IMR-90 (cell line): Measurements from ENCODE around the gene KLHL11. TPM values are rescaled to one million over a fixed set of nuclear protein-coding genes. Genes with fewer than 3 reads are reported as not detected.

ENCODE experiments used
- ATAC-seq: fragments of 200-7000 bp; cut with Tn5 transposase; 2 replicates; pipeline ENCODE4 v1.9.1; 2020; ENCODE audit warnings: low read depth, mild to moderate bottlenecking, moderate library complexity
- BruUV-seq: library from RNA; stranded (reverse); fragments of 400-500 nt; replicated peaks from 2 replicates; lab custom pipeline; 2021; lab: Mats Ljungman, UMichigan
- CTCF ChIA-PET: fragments of 300-600 bp; formaldehyde crosslinking; extraction: SDS; loops from one replicate; lab custom pipeline; 2021; ENCODE audit warnings: antibody characterized with exemption; lab: Yijun Ruan, JAX
- POLR2A ChIA-PET: fragments of 300-600 bp; sonication (Branson Sonifier 250); formaldehyde crosslinking; loops from one replicate; lab custom pipeline; 2022; ENCODE audit warnings: antibody characterized with exemption; ENCODE audit not compliant: unreplicated experiment; lab: Charles Lee
- DNase-seq: peaks from one replicate; pipeline ENCODE4 v3.0.0; 2013
- H2AFZ ChIP-seq: replicated peaks from 2 replicates; pipeline ENCODE3; 2013; ENCODE audit warnings: low read length, mild to moderate bottlenecking; ENCODE audit not compliant: poor library complexity
- H2AK5ac ChIP-seq: 2 replicates; pipeline ENCODE4 v1.6.1; 2013; ENCODE audit warnings: low read depth, low read length, inconsistent platforms
- H2AK9ac ChIP-seq: replicated peaks from 2 replicates; pipeline ENCODE3; 2013; ENCODE audit warnings: mild to moderate bottlenecking, low read depth, low read length, moderate library complexity; ENCODE audit not compliant: poor library complexity
- H2BK120ac ChIP-seq: 2 replicates; pipeline ENCODE4 v1.6.1; 2013; ENCODE audit warnings: low read depth, low read length, inconsistent platforms
- H2BK15ac ChIP-seq: 3 replicates; pipeline ENCODE4 v1.6.1; 2013; ENCODE audit warnings: low read depth, low read length, inconsistent platforms
- H2BK20ac ChIP-seq: 2 replicates; pipeline ENCODE4 v1.6.1; 2013; ENCODE audit warnings: low read depth, mild to moderate bottlenecking, inconsistent platforms, low read length, moderate library complexity
- H2BK5ac ChIP-seq: 2 replicates; pipeline ENCODE4 v1.6.1; 2013; ENCODE audit warnings: mild to moderate bottlenecking, low read depth, low read length, inconsistent platforms; ENCODE audit not compliant: poor library complexity, severe bottlenecking
- H3K14ac ChIP-seq: replicated peaks from 2 replicates; pipeline ENCODE4 v1.6.1; 2013; ENCODE audit warnings: low read depth, low read length, inconsistent platforms
- H3K18ac ChIP-seq: 2 replicates; pipeline ENCODE4 v1.6.1; 2013; ENCODE audit warnings: low read depth, low read length, control low read depth
- H3K23ac ChIP-seq: 2 replicates; pipeline ENCODE4 v1.6.1; 2013; ENCODE audit warnings: low read depth, low read length, inconsistent platforms
- H3K27ac ChIP-seq: 2 replicates; pipeline ENCODE4 v1.5.1; 2013; ENCODE audit warnings: mild to moderate bottlenecking, control low read depth, low read length; ENCODE audit not compliant: insufficient read depth
- H3K27me3 ChIP-seq: 2 replicates; pipeline ENCODE4 v1.6.1; 2013; ENCODE audit warnings: low read length; ENCODE audit not compliant: control insufficient read depth, insufficient read depth
- H3K36me3 ChIP-seq: 2 replicates; pipeline ENCODE4 v1.6.1; 2013; ENCODE audit warnings: low read length, mixed read lengths; ENCODE audit not compliant: control insufficient read depth, insufficient read depth
- H3K4ac ChIP-seq: 2 replicates; pipeline ENCODE4 v1.6.1; 2013; ENCODE audit warnings: low read depth, low read length, inconsistent platforms
- H3K4me1 ChIP-seq: 2 replicates; pipeline ENCODE4 v1.6.1; 2013; ENCODE audit warnings: low read length, mixed read lengths; ENCODE audit not compliant: control insufficient read depth, insufficient read depth
- H3K4me2 ChIP-seq: 2 replicates; pipeline ENCODE4 v1.6.1; 2013; ENCODE audit warnings: low read depth, mild to moderate bottlenecking, control low read depth, low read length, moderate library complexity
- H3K4me3 ChIP-seq: 2 replicates; pipeline ENCODE4 v1.5.1; 2013; ENCODE audit warnings: low read depth, mild to moderate bottlenecking, control low read depth, low read length, moderate library complexity; ENCODE audit not compliant: insufficient read depth
- H3K56ac ChIP-seq: 2 replicates; pipeline ENCODE4 v1.6.1; 2013; ENCODE audit warnings: low read length, inconsistent platforms; ENCODE audit not compliant: insufficient read depth; ENCODE audit errors: extremely low read depth
- H3K79me1 ChIP-seq, 2 experiments: 2 replicates each; pipeline ENCODE4 v1.6.1; 2013; ENCODE audit warnings: low read length in 2 of 2, inconsistent platforms in 1 of 2, low read depth in 1 of 2
- H3K9ac ChIP-seq: 2 replicates; pipeline ENCODE4 v1.6.1; 2013; ENCODE audit warnings: low read depth, low read length, control low read depth
- H3K9me1 ChIP-seq: 2 replicates; pipeline ENCODE4 v1.6.1; 2013; ENCODE audit warnings: low read length, inconsistent platforms; ENCODE audit not compliant: insufficient read depth
- H3K9me3 ChIP-seq: 2 replicates; pipeline ENCODE4 v1.6.1; 2013; ENCODE audit warnings: low read length; ENCODE audit not compliant: control insufficient read depth, insufficient read depth
- H4K20me1 ChIP-seq: 2 replicates; pipeline ENCODE4 v1.6.1; 2013; ENCODE audit warnings: low read length, inconsistent platforms; ENCODE audit not compliant: insufficient read depth
- H4K5ac ChIP-seq: 2 replicates; pipeline ENCODE4 v1.6.1; 2013; ENCODE audit warnings: mild to moderate bottlenecking, low read depth, low read length, control low read depth
- H4K8ac ChIP-seq, 2 experiments: 2 replicates each; pipeline ENCODE4 v1.6.1; 2013; ENCODE audit warnings: low read depth in 2 of 2, low read length in 2 of 2, control low read depth in 1 of 2, inconsistent platforms in 1 of 2
- H4K91ac ChIP-seq: 2 replicates; pipeline ENCODE4 v1.6.1; 2013; ENCODE audit warnings: low read depth, low read length, inconsistent platforms; ENCODE audit not compliant: insufficient read depth
- BHLHE40 ChIP-seq: fragments of 150-350 bp; IDR thresholded peaks from 2 replicates; pipeline ENCODE4 v1.6.1; 2016; ENCODE audit warnings: mild to moderate bottlenecking, low read depth, low read length
- CHD1 ChIP-seq: IDR thresholded peaks from 2 replicates; pipeline ENCODE4 v1.6.1; 2012; ENCODE audit warnings: low read depth, low read length, improper control_type of control experiment
- MAZ ChIP-seq: IDR thresholded peaks from 2 replicates; pipeline ENCODE4 v1.6.1; 2012; ENCODE audit warnings: low read depth, mild to moderate bottlenecking, low read length, improper control_type of control experiment, moderate library complexity, borderline replicate concordance
- NFE2L2 ChIP-seq: fragments of 150-350 bp; IDR thresholded peaks from 2 replicates; pipeline ENCODE4 v1.6.1; 2016; ENCODE audit warnings: low read depth, mild to moderate bottlenecking, low read length
- SMC3 ChIP-seq: fragments of 150-350 bp; IDR thresholded peaks from 2 replicates; pipeline ENCODE4 v1.6.1; 2016; ENCODE audit warnings: low read depth, mild to moderate bottlenecking, antibody characterized with exemption, low read length, moderate library complexity
- WGBS, 2 experiments: methylation state at CpG; one replicate each; pipeline versions ENCODE4 v1.1.5 to v1.1.7; 2013; ENCODE audit warnings: missing lambda C conversion rate in 2 of 2; ENCODE audit not compliant: insufficient read length in 1 of 2; ENCODE audit errors: extremely low coverage in 2 of 2; 5-methylcytosine and 5-hydroxymethylcytosine counted together
- dilution Hi-C: fragments of 300-500 bp; cut with HindIII; formaldehyde crosslinking; loops from one replicate; pipeline ENCODE4 v1.14.3; 2018; ENCODE audit warnings: low sequenced_read_pairs; ENCODE audit not compliant: unreplicated experiment
- in situ Hi-C: fragments of 300-500 bp; cut with MboI; formaldehyde crosslinking; loops from 3 replicates; pipeline ENCODE4 v1.14.3; 2019; ENCODE audit warnings: low sequenced_read_pairs, inconsistent platforms, mixed read lengths
- intact Hi-C: fragments of 100-400 bp; cut with micrococcal nuclease; formaldehyde crosslinking; loops from 2 replicates; pipeline ENCODE4 v1.10.0; 2022
- polyA plus RNA-seq, 3 experiments: library from polyadenylated mRNA; depleted of rRNA; stranded (reverse); fragments of >200 nt; gene quantifications; 2 replicates each; pipeline ENCODE4 v1.2.3, GENCODE V29; 2012; ENCODE audit warnings: low replicate concordance in 1 of 3
- total RNA-seq: library from RNA; depleted of rRNA; stranded (reverse); fragments of >200 nt; gene quantifications from 2 replicates; pipeline ENCODE4 v1.2.3, GENCODE V29; 2012
- TF ChIP-seq, protein P1 (sequence below): conservative IDR thresholded peaks from 2 replicates; pipeline ENCODE4 v1.5.1; 2012; ENCODE audit warnings: mild to moderate bottlenecking, low read depth, low read length, improper control_type of control experiment

Gene KLHL11
- total and polyA plus RNA-seq, 2 of the 4 experiments (the other 2 are of a cell fraction) = 4.1 to 38.5 TPM

DNA sequence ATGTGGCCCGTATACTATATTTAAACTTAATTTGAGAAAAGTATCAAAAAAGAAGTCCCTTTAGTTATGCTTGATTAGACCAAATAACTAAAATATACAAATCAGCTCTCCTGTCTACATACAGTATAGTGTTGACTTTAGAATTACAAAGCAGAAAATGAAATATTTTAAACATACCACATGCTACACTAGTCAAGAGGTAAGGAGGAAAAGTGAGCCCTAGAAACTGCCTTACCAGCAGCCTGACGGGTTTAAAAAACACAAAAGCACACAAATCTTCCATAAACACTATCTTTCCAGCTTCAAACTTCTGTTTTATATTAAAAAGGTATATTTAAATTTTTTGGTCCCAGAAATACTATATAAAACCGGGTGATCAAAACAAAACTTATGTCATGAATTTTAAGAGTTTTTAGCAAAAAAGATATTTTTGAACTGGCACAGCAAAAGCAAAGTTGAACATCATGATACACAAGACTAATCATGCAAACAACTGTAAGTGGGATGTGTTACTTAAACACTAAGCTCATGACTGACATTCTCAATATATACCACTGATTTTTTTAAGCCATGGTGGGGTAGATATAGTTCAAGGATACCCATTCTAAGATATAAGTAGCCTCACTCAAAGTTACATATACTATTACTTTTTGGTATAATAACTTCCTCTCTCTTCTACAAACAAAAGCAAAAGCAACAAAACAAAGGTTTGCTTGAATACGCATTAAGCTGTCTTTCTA lies 15.8 kb downstream of the KLHL11 start:
- Histone ChIP-seq H4K8ac (no peak overlapping the region), H2BK5ac (no peak overlapping the region), H3K4me1 (0 out of 2 replicates have a peak, but pooled peaks cover 2% of the 10 kb centered on the region), H3K9me1 (peaks cover 9% of the 10 kb centered on the region), H4K20me1 (peaks cover 33% of the 10 kb centered on the region), H3K27me3 (no peaks in the 10 kb centered on the region), H2BK20ac (no peak overlapping the region), H3K27ac (no peak overlapping the region), H3K14ac (no peak overlapping the region), H3K9ac (no peak overlapping the region), H2BK120ac (no peak overlapping the region), H3K4ac (no peak overlapping the region), H3K9me3 (no peaks in the 10 kb centered on the region), H3K23ac (no peak overlapping the region), H2BK15ac (no peak overlapping the region), H3K56ac (no peak overlapping the region), H4K91ac (no peak overlapping the region), H2AK9ac (no peak overlapping the region), H3K4me3 (no peak overlapping the region), H3K36me3 (peaks cover 13% of the 10 kb centered on the region), H3K4me2 (no peak overlapping the region), H4K5ac (no peak overlapping the region), H2AFZ (no peak overlapping the region), H3K79me1 (peaks cover 24 to 51% of the 10 kb centered on the region in 2 experiments), H2AK5ac (no peak overlapping the region), H3K18ac (no peak overlapping the region)
- intact Hi-C loops (no loop called here), in situ Hi-C loops (no loop called here), dilution Hi-C loops (no loop called here)
- no TSS peak for BruUV-seq
- no peak for DNase-seq
- ChIA-PET CTCF (interaction anchor here (0.8 to 2.0 kb wide), 2 partner anchors 9 to 14 kb away, joined by 3 to 6 read pairs; no protein-coding TSS in a partner anchor), POLR2A (interaction anchor here (0.6 kb wide), 1 partner anchor 117 kb away, joined by 19 read pairs; no protein-coding TSS in a partner anchor)
- WGBS, 2 experiments = no CpG with 5 or more reads among the region's 4 CpGs
- TF ChIP-seq SMC3 (no peak), CHD1 (no peak), MAZ (no peak), BHLHE40 (no peak), NFE2L2 (no peak)
- TF ChIP-seq, protein P1, sequence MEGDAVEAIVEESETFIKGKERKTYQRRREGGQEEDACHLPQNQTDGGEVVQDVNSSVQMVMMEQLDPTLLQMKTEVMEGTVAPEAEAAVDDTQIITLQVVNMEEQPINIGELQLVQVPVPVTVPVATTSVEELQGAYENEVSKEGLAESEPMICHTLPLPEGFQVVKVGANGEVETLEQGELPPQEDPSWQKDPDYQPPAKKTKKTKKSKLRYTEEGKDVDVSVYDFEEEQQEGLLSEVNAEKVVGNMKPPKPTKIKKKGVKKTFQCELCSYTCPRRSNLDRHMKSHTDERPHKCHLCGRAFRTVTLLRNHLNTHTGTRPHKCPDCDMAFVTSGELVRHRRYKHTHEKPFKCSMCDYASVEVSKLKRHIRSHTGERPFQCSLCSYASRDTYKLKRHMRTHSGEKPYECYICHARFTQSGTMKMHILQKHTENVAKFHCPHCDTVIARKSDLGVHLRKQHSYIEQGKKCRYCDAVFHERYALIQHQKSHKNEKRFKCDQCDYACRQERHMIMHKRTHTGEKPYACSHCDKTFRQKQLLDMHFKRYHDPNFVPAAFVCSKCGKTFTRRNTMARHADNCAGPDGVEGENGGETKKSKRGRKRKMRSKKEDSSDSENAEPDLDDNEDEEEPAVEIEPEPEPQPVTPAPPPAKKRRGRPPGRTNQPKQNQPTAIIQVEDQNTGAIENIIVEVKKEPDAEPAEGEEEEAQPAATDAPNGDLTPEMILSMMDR = no peak
- peak; percentile 29; the same call in 1 of the 2 replicates for ATAC-seq
